NCI-H524 treated with DMSO at 0.1 percent for 48 hours (cell line): ENCODE measurements around the gene REL.

ENCODE experiments used
- DNase-seq: peaks from one replicate; lab custom pipeline; 2025; lab: John Stamatoyannopoulos, UW

Gene REL

DNA sequence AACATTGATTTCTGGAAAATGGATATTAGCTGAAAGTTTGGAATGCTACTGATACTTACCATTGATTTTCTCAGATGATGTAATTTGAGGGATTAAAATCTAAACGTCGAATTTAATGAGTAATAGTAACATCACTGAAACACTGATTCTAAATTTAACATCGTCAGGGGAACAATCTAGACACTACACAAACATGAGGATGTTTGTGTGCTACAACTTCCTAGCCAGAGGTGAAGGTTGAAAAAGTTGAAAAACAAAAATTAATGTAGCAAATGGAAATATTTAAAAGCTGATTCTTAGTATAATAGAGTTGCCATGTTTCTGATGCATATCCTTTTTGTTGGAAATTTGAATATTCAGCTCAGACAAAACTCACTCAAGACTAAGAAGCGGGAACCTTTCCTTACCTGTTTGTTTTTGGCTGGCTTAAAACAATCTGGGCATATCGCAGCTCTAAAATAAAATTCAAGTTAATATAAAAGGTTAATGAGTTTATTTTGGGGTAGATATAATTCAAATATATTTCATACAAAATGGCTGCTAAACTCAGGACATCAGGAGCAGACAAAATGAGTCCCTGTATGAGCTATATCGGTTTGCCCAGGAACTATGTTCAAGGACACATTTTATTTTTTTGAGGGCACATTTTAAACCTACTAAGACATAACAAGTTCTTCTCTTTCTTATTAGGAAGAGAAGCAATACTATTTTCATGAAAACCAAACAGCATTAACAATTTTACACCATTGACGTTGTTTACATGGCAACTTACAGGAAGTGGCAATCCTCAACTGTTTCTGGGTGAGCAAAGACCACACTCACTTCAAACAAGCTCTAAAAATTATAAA, 83.5 kb downstream of the REL start:
- no peak for DNase-seq

- DNase-seq: no peak
Measured at GRCh38 chr2:60965499-60965785, 84.1 kb downstream of the REL start.

- no peak for DNase-seq
Measured at GRCh38 chr2:60966507-60967405, 85.4 kb downstream of the REL start.

GRCh38 chr2:60972889-60973656, 91.7 kb downstream of the REL start:
- DNase-seq: no peak

DNA sequence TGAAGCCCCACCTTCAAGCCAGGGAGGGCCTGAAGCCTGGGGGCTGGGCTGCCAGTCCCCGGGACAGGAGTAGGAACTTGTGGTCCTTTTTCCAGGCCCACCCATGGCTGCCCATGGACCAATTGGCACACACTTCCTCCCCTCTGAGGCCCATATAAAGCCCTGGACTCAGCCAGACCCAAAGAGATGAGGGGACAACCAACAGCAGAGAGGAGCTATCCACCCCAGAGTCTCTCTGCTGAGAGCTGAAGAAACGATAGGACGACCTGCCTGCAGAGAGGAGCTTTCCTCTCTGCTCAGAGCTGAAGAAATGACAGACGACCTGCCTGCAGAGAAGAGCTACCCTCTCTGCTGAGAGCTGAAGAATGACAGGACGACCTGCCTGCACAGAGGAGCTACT, 92.3 kb downstream of the REL start:
- no peak for DNase-seq

- DNase-seq: no peak
Measured at GRCh38 chr2:60974652-60975051, 93.3 kb downstream of the REL start.
